GM19193 (cell line): ENCODE measurements around the gene ADGRF3.

Experiments used
- POLR2A ChIP-seq: IDR thresholded peaks from 4 replicates; pipeline ENCODE4 v1.6.1; 2011; ENCODE audit not compliant: insufficient read depth, insufficient read length; ENCODE audit errors: extremely low read depth

ADGRF3 gene

GRCh38 chr2:26356111-26356510, 9.5 kb upstream of the ADGRF3 start:
- no peak for TF ChIP-seq POLR2A

GRCh38 chr2:26355038-26355995, 8.7 kb upstream of the ADGRF3 start:
- no peak for TF ChIP-seq POLR2A

- TF ChIP-seq POLR2A, result no peak
Observed at GRCh38 chr2:26352892-26353291, 6.3 kb upstream of the ADGRF3 start.

DNA sequence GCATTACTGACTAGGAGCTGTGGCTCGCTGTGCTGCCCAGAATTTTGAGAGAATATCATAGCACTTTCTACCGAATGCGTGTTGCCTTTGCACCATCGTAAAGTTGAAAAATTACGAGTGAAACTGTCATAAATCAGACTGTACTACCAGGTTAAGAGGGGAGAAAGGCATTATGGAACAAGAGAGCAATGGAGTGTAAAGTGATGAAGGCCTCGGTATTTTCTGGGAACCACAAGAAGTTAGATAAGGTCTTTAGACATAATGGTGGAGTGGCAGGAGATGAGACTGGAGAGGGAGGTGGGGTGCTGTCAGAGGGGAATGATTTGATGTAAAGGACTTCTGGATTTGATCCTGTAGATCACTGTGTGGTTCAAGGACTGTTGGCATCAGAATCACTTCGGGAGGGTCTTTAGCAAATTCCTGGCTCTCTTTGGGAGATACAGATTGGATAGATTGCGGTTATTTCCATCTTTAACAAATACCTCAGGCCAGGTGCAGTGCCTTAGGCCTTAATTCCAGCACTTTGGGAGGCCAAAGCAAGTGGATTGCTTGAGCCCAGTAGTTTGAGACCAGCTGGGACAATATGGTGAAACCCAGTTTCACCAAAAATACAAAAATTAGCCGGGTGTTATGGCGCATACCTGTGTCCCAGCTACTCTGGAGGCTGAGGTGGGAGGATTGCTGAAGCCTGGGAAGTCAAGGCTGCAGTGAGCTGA, 4.9 kb upstream of the ADGRF3 start:
- TF ChIP-seq POLR2A, result no peak

DNA sequence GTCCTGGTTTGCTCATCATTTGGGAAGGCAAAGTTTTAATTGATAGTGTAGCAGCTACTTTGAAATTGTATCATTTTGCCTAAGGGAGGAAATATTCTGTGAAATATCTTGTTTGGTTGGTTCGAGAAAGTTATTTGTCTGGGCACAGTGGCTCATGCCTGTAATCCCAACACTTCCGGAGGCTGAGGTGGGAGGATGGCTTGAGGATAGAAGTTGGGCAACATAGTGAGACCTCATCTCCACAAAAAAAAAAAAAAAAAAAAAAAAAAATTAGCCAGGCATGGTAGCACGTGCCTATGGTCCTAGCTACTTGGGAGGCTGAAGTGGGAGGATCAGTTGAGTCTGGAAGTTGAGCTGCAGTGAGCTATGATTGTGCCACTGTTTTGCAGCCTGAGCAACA, 3.1 kb upstream of the ADGRF3 start:
- no peak for TF ChIP-seq POLR2A

DNA sequence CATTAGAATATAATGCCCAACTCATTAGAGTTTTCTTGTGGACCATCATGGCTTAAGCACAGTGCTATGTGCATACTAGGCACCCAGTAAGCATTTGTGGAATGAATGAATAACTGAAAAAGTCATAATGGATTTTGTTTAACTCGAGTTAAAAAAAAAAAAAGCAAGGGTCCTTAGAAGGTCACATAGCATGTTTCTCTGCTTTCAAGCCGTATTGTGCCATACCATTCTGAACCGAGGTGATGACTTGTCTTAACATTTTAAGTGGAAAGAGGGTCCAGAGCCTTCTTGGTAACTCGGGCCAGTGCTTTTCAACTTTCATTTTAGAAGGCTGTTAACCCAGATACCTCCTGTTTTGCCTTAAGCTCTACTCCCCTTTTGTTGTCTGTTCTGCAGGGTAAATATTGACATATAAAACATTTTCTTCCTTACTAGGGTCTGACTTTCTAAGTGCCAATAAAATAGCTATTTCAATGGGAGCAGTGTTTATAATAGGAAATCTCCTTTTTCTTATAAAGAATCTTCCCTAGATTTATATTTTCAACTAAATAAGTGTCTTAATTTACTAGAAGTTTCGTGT, 787 bp upstream of the ADGRF3 start:
- no peak for TF ChIP-seq POLR2A

GRCh38 chr2:26345545-26346453, 790 bp downstream of the ADGRF3 start, which contains the start of gene SELENOI:
Gene SELENOI, plus strand, starts transcription at chr2:26346143. Its CDS starts 90 bp downstream, at chr2:26346233.
- TF ChIP-seq POLR2A, result peak; percentile 85

DNA sequence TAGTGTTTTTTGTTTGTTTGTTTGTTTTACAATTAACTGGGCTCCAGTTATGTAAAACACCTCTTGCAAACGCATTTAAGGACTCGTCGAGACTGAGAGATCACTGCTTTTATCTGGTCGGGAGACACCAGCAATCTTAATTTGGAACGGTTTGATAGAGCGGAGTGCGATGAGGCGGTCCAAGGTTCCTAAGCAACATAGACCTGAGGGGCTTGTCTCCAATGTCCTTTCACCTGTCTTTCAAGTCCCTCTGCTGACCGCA, 1.4 kb downstream of the ADGRF3 start:
- no peak for TF ChIP-seq POLR2A

- no peak for TF ChIP-seq POLR2A
Observed at GRCh38 chr2:26344581-26345282, 1.9 kb downstream of the ADGRF3 start.

GRCh38 chr2:26340831-26341230, 5.8 kb downstream of the ADGRF3 start:
- TF ChIP-seq POLR2A, result no peak

- no peak for TF ChIP-seq POLR2A
Observed at GRCh38 chr2:26337298-26337697, 9.3 kb downstream of the ADGRF3 start.

DNA sequence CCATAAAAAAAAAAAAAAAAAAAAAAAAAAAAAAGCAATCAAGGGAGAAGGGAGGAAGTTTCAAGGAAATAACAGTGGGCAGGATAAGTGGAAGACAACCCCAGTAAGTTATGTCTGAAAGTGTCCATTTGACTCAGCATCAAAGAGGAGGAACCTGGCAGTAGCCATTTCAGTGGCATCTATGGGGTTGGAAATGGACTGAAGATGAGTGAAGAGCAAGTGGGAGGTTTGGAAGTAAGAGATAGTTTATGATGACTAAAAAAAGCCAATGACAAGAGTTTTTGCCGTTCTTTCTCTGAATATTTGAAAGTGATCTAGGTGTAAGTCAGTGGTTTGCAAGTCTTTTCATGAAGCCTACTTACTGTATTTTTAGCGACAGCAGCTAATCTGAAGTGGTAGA, 9.9 kb downstream of the ADGRF3 start:
- TF ChIP-seq POLR2A, result no peak

DNA sequence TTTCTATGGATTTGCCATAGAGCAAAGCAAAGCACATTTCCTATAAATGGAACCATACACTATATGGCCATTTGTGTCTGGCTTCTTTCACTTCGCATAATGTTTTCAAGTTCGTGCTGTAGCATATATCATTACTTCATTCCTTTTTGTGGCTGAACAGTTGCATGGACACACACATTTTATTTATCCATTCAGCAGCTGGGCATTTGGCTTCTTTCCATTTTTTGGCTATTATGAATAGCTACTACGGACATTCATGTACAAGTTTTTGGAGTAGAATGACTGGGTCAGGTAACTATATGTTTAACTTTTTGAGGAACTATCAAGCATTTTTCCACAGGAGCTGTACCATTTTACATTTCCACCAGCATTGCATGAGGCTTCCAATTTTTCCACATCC, 11.4 kb downstream of the ADGRF3 start:
- TF ChIP-seq POLR2A, result no peak

- no peak for TF ChIP-seq POLR2A
Observed at GRCh38 chr2:26333293-26333692, 13.3 kb downstream of the ADGRF3 start.
